NCI-H146 (cell line): ENCODE results near the gene IMPDH1.

Experiments used
- DNase-seq: peaks from one replicate; lab custom pipeline; 2025; lab: John Stamatoyannopoulos, UW

The IMPDH1 gene

DNA sequence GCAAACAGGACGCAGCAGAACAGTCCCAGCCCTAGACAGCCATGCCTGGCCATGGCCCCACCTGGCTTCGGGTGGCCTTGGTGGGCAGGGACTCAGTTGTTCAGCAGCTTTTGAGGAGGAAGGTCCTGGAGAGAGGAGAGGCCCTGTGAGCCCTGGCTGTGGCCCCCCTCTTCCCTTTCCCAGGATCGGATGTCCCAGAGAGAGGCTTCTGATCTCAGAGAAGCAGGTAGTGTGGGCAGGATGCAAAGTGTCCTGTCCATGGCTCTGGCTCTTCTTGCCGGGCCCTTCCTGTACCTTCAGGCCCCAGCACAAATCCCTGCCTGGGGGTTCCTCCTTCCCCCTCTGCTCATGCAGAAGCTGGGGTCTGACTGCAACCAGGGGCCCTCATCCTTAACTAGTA is 49.8 kb downstream of the IMPDH1 start:
- no peak for DNase-seq

DNA sequence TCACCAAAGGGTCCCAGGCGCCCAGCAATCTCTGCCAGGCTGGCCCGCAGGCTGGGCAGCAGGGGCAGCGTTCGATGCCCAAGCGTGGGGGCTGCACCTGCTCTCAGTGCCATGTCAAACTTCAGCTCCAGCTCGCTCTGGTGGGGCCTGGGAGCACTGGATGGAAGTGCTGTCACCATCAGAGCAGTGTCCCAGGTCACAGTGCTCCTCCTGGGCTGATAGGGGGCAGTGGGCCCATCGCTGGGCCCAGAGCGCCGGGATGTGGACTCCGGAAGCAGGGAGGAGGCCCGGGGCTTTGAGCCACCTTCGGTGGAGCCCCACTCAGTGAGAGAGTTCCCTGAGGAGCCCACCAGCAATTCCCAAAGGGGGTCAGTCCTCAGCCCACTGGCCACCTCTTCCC is 50.4 kb downstream of the IMPDH1 start:
- no peak for DNase-seq

DNA sequence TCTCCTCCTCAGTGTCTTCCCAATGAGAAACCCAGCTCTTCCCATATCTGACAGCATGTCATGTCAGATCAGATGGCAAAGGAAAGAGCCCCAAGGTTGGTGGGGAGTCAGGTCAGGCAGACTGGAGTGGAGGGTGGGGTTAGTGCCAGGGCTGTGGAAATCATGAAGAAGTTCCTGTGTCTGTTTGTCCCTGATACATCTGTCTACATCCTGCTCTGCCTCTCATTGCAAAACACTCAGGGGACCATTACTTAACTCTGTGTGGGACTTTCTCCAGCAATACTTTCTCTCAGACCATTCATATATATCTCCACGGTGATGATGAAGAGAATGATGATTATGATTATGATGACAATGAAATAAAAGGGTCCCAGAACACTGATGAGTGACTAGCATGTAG is 51.5 kb downstream of the IMPDH1 start:
- no peak for DNase-seq

DNA sequence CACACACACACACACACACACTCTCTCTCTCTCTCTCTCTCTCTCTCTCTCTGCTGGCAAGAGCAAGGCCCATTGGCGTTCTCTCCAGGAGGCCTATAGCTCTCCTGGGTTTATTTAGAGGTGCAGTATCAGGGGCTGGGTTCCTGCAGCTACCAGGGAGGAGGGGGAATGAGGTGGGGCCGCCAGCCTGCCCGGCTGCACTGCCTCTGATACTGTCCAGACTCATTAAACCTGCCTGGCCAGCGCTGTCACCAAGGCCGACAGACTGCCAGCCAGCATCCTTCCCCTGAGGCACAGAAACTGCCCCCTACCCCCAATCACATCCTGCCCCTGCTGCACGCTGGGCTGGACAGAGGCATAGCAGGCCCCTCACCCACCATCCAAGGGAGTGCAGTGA is 52.6 kb downstream of the IMPDH1 start:
- no peak for DNase-seq

DNA sequence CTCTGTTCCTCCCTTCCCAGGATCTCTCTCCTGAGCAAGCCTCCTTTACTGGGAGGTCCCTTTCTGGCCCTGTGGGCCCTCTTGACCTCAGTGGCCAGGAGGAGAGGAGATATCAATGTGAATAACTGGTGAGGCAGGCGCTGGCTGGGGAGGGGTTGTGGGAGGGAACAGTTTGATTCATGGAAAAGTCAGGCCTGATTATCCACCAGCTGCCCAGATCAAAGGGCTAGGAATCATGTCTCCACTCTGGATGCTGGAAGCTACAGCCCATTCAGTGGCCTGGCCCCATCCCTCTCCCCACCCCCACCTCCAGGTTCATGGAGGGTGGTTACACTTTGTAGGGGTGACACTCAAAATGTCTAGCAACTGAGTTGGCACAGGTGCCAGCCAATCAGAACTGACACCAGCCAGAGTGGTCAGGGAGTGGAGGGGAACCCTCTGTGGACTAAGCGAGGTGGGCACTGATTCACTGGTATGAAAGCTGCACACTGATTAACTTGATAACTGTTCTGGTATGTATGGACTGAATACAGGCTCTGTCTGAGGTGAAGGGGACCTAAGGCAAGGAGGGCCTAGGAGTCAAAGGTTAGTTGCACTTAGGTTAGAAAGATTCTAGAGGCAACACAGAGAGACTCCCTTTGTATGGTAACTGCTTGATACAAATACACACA is 53.1 kb downstream of the IMPDH1 start:
- no peak for DNase-seq

DNA sequence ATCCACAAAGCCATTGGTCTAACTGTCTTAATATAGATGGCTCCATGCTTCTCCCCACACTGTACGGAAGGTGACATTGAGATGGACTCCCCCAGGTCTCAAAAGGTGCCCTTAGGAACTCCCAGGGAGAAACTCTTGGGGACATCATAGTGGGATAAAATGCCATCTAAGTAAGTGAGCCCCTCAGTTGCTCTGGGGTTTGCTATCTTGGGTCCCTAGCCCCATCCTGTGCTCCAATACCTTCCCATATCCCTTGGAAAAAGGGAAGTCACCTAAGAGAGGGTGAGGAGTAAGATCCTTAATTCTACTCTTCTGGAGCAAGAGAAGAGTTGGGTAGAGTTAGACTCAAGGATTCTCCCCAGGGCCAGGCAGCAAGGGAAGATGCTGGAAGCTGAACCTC is 56.2 kb downstream of the IMPDH1 start:
- no peak for DNase-seq

DNA sequence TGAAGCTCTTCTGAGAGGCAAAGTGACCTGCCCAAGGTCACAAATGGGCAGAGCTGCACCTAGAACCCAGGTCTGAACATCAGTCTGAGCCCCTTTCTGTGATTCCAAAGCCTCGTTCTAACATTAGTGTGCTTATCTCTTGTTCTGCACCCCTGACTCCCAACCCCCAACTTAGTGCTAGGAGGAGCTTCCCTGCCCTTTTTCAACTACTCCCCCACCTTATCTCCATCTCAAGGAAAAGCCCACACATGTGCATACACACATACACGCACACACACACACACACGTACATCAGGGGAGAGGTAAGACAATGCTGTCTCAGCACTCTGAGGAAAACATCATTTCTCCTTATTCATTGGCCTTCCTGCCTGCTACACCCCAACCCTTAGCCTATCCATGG is 56.6 kb downstream of the IMPDH1 start:
- no peak for DNase-seq

DNA sequence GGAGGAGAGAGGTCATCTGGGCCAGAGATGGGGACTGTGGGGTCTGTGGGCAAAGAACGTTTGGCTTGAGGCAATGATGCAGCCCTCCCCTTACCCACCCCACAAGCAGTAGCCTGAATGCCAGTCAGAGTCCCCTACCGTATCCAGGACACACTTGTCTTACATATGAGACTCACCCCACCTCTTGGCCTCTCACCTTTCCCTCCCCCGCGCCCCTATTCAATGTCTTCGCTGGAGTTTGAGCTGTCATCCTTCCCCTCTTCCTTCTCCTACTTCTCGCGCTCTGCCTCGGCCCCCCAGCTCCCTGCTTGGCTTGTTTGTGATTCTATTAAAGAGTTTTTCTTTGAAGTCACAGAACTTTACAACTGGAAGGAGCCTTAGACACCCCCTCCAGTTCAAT is 57.1 kb downstream of the IMPDH1 start:
- no peak for DNase-seq

DNA sequence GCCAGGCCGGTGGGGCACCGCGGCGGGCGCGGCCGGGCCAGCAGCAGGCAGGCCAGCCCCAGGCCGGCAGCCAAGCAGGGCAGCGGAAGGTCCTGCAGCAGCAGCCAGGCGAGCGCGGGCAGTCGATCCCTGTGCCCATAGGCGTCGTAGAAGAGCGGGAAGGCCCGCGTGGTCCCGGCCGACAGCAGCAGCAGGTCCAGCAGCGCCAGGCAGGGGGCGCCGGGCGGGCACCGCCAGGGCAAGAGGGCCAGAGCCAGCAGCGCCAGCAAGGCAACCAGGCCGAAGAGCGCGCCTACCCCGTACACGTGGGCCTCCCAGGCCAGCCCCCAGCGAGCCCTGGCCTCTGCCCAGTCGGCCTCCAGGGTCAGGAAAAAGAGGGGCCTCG is 57.6 kb downstream of the IMPDH1 start:
- peak; percentile 81 for DNase-seq

DNA sequence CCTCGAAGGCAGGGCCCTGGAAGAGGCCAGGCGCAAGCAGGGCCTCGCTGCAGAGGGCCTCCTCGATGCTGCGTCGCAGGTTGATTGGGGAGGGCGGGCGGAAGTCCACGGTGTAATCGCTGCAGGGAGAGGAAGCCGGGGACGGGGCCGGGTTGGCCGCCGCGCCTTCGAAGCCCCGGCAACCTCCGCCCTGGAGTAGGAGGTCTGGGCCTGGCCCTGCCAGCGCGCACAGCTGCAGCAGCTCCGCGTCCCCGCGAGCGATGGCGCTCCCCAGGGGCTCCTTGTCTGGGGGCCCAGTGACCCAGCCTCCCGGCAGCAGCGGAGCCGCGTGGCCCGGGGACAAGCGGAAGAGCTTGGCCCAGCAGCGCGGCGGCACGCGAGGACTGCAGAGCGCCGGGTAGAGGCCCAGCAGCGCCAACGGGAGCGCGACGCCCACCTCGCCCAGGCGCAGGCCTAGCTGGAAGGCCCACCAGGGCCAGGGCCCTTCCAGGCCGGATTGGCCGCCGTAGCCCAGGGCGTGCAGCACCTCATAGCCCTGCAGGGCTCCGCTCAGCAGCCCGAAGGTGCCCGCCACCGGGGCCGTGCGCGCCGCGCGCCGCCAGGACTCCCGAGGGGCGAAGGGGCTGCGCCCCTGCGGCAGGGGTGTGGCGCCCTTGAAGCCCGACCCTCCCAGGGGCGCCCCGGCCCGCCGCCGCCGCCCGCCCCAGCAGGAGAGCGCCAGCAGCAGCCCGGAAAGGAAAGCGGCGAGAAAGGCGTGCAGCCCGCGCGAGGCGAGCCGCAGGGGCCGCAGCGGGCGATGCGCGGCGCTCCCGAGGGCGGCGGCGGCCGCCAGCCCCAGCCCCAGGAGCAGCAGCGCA is 58.3 kb downstream of the IMPDH1 start:
- DNase-seq, result peak; percentile 44

DNA sequence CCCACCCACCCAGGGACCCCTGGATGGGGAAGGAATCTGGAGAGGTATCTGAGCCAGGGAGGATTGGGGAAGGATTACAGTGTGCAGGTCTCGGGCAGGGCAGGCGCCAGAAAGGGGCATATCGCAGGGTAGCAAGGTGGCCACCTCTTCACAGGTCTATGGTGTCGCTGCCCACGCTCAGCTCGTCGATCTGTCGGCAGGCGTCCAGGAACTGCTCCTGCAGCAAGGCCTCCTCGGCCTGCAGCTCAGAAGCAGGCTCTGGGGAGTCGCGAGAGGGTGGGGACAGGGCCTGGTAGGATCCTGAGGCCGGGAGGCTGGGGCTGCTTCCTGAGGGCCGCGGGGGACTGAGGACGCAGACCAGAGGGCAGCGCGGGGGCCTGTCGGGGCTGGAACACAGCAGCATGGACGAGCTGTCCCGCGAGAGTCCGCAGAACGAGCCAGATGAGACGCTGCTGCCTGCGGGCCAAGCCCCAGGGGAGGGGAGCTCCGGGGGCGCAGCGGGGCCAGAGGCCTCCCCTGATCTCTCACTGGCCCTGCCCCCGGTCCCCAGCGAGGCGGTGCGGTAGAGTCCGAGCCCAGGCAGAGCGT is 59.0 kb downstream of the IMPDH1 start:
- no peak for DNase-seq

DNA sequence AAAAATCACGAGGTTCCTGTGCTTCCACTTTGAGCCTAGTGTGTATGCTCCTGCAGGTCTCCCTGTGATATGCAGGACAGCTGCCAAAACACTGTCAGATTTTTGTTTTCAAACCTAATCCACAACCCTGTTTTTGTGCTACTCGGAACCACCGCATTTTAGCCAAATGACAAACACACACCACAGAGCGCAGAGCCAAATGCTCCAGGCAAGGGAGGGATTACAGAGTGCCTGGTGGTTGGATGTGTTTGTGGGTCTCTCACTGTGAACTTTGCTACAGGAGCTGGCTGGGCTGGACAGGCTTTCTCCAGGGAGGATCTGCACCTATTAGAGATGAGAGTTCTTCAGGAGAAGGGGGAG is 60.3 kb downstream of the IMPDH1 start:
- DNase-seq, result no peak

DNA sequence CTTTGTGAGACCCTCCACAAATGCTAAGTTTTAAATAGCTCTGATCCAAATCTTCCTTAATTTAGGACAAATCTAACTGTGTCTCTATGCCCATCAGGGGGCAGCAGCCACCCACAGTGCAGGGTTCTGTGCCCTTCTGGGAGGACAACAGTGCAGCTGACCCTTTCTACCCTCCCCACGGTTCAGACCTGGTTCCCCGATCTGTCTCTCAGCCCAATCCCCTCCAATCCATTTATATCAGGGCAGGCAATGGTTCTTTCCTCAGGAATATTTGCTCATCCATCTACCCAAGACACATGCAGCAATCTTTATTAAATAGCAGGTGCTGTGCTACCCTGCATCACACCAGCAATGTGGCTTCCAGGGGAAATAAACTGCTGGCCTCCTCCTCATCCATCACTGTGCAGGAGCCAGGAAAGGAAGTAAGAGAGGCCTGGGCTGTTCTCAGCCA is 62.1 kb downstream of the IMPDH1 start:
- peak; percentile 48 for DNase-seq

DNA sequence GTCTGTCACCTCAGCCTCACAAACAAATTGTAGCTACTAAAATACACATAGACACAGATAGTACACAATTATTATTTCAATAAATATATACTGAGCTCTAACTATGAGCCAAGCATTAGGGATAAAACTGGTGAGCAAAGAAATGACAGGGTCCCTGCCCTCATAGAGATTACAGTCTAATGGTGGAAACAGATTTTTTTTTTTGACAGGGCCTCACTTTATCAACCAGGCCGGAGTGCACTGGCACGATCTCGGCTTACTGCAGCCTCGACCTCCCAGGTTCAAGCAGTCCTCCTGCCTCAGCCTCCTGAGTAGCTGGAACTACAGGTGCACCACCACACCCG is 65.4 kb downstream of the IMPDH1 start:
- no peak for DNase-seq

DNA sequence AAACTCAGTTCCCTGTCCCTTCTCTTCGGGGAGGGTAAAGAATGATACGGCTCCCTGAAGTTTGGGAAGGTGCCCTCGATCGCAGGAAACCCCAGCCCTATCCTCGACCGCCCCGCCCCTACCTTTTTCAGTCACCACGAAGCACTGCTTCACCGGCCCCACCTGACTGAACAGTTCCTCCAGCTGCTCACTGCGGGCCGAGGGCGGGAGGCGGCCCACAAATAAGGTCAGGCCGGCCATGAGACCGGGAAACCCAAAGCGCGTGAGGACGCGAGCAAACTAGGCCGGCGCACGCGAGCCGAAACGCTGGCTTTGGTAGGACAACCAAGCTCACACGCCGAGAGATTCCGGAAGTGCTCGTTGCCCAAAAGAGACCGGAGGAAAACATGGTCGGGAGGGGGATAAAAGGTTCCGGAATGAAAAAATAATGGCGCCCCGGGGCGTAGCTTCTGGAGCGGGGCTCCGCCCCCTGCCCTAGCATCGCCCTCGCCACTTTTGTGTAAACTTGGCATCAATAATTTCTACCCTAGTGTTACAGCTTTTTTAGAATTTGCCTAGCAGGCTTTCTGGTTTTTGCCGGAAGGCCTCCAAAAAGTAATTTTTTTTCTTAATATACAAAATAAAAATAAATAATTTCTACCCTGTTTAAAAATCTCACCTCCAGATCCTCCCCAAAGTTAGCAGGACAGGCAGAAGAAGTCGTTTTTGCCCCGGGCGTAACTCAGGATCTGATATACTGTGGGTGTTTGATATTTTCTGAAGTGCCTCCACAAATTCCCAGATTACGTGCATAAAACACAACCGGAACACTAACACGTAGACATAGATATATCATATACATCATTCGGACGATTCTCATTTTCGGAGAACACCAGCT is 66.0 kb downstream of the IMPDH1 start, which contains the start of gene RBM28:
TSS of gene RBM28 (minus strand) at position 355 of the 877 bp plus-strand sequence. CDS start at position 240, 115 bp downstream.
- DNase-seq, result peak; percentile 90
